ENCODE data around the gene OR51F1.

OR51F1 gene

DNA sequence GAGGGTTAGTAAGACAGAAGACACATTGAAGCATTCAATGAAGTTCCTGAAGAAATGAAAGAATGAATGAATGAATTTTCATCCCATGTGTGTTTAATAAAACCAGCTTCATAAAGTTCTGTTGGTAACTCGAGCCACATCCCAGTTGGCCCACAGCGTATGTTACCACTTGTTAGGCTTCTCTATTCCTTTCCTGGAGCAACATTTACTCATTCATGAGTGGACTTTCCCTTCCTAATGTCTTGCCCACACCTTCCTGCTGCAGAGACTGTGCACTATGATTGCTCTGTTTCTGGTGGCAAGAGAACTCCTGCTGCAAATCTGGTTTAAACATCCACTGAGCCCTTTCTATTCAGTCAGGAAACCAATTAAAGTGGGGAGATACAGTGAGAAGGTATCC is 27.5 kb upstream of the OR51F1 start:
- TF ChIP-seq ZFP3 (CRISPR knock-in tag; IDR thresholded peaks at IDR 0.05), result no peak
- no peak for TF ChIP-seq ZFP30 (CRISPR knock-in tag; IDR thresholded peaks at IDR 0.05)
- TF ChIP-seq POU6F1 (CRISPR knock-in tag; IDR thresholded peaks at IDR 0.05; ENCODE audit: borderline replicate concordance, low read depth), result no peak
- no peak for TF ChIP-seq ZNF565 (CRISPR knock-in tag; conservative IDR thresholded peaks at IDR 0.05; ENCODE audit: low read depth)
- no peak for TF ChIP-seq TSHZ2 (CRISPR knock-in tag; IDR thresholded peaks at IDR 0.05)
- no peak for TF ChIP-seq TOX (CRISPR knock-in tag; IDR thresholded peaks at IDR 0.05; ENCODE audit: borderline replicate concordance)
- ATAC-seq, result no peak

DNA sequence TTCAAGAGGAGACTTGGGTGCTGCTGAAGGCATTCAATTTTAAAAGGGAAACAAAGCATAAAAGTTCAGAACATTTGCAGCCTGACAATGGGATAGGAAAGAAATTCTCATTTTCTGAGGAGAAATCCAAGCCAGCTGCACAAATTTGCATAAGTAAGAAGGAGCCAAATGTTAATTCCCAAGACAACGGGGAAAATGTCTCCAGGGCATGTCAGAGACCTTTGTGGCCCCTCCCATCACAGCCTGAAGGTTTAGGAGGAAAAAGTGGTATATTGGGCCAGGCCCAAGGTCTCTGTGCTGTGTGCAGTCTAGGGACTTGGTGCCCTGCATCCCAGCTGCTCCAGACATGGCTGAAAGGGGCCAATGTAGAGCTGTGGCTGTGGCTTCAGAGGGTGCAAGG is 12.7 kb upstream of the OR51F1 start:
- TF ChIP-seq ZC3H10 (CRISPR knock-in tag; IDR thresholded peaks at IDR 0.05) (no peak), ZFP30 (CRISPR knock-in tag; IDR thresholded peaks at IDR 0.05) (no peak), TCF4 (CRISPR knock-in tag; IDR thresholded peaks at IDR 0.05; ENCODE audit: borderline replicate concordance) (no peak), ESRRG (CRISPR knock-in tag; IDR thresholded peaks at IDR 0.05) (no peak), ISL1 (CRISPR knock-in tag; IDR thresholded peaks at IDR 0.05) (no peak)
- TF ChIP-seq, protein P1, sequence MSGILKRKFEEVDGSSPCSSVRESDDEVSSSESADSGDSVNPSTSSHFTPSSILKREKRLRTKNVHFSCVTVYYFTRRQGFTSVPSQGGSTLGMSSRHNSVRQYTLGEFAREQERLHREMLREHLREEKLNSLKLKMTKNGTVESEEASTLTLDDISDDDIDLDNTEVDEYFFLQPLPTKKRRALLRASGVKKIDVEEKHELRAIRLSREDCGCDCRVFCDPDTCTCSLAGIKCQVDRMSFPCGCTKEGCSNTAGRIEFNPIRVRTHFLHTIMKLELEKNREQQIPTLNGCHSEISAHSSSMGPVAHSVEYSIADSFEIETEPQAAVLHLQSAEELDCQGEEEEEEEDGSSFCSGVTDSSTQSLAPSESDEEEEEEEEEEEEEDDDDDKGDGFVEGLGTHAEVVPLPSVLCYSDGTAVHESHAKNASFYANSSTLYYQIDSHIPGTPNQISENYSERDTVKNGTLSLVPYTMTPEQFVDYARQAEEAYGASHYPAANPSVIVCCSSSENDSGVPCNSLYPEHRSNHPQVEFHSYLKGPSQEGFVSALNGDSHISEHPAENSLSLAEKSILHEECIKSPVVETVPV (CRISPR knock-in tag; IDR thresholded peaks at IDR 0.05), result no peak
- ATAC-seq, result no peak

DNA sequence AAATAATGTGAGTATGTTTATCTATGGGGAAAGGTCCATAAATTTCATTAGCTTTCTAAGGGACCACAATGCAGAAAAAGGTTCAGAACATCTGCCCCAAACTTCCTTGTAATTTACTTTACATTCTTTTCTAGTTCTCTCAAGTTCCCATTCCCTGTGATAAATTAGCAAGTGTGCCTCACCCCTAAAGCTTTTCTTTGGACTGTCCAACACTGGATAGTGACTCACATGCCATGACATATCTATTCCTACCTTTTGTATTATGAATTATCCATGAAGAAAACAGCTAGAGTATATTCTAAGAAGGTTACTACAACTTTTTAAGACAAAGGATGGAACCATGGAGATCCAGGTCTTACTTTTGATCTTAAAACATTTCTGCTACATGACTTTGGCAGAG is 1.6 kb downstream of the OR51F1 start:
- no peak for ATAC-seq
- TF ChIP-seq ARNTL (CRISPR knock-in tag; IDR thresholded peaks at IDR 0.05; ENCODE audit: borderline replicate concordance, low read depth), result no peak
- TF ChIP-seq CREB5 (CRISPR knock-in tag; IDR thresholded peaks at IDR 0.05; ENCODE audit: low read depth), result no peak
- no peak for TF ChIP-seq ZNF70 (CRISPR knock-in tag; IDR thresholded peaks at IDR 0.05)
- TF ChIP-seq ISL1 (CRISPR knock-in tag; IDR thresholded peaks at IDR 0.05), result no peak
- TF ChIP-seq GLIS3 (CRISPR knock-in tag; IDR thresholded peaks at IDR 0.05), result no peak
- no peak for TF ChIP-seq RARB (CRISPR knock-in tag; IDR thresholded peaks at IDR 0.05)
- TF ChIP-seq SNAI2 (CRISPR knock-in tag; IDR thresholded peaks at IDR 0.05), result no peak
- TF ChIP-seq ZC3H10 (CRISPR knock-in tag; IDR thresholded peaks at IDR 0.05), result no peak
- no peak for TF ChIP-seq ZFP3 (CRISPR knock-in tag; IDR thresholded peaks at IDR 0.05)

- TF ChIP-seq ZNF70 (CRISPR knock-in tag; IDR thresholded peaks at IDR 0.05) (no peak), ZFP3 (CRISPR knock-in tag; IDR thresholded peaks at IDR 0.05) (no peak), POU6F1 (CRISPR knock-in tag; IDR thresholded peaks at IDR 0.05; ENCODE audit: borderline replicate concordance, low read depth) (no peak), RARB (CRISPR knock-in tag; IDR thresholded peaks at IDR 0.05) (no peak), BACH2 (CRISPR knock-in tag; IDR thresholded peaks at IDR 0.05; ENCODE audit: borderline replicate concordance) (no peak), TSHZ2 (CRISPR knock-in tag; IDR thresholded peaks at IDR 0.05) (no peak)
- no peak for ATAC-seq
Measured at GRCh38 chr11:4766420-4767043, 3.2 kb downstream of the OR51F1 start.

All from SK-N-SH treated with all-trans-retinoic acid at 6 μM for 48 hours (cell line).